ENCODE measurements around the gene LAMP5.
A peak's percentile ranks its signal among the peaks of the same experiment; 100 is the strongest.

The LAMP5 gene

GRCh38 chr20:9514461-9515213 is at the start of gene LAMP5:
Gene LAMP5, plus strand, starts transcription at chr20:9514590. Its CDS starts 263 bp downstream, at chr20:9514853.
- H3K27ac ChIP-seq = no peak within 1 kb of the TSS
- no peak for TF ChIP-seq CTCF (conservative IDR thresholded peaks at IDR 0.05)
- TF ChIP-seq ZFX (IDR thresholded peaks at IDR 0.05) = no peak

DNA sequence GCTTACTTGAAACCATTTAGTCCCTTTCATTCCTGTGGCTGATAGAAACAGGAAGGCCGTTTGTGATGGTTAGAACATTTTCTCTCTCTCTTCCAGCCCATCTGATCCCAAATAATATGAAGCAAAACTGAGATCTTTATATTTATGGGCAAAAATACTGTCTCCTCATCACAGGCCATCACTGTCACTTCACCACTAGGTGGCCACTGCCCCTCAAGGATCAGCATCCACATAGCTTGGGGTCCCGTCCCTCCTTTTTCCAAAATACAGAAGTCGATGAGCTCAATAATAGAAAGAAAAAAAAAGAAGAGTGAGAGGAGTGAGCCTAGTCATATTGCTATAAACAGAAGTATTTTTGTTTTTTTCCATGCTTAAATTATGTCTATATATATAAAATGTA is 46.4 kb upstream of the LAMP5 start:
- H3K27ac ChIP-seq = no peak overlapping the region
- TF ChIP-seq ZFX (IDR thresholded peaks at IDR 0.05) (no peak), CTCF (conservative IDR thresholded peaks at IDR 0.05) (peak; percentile 51)

DNA sequence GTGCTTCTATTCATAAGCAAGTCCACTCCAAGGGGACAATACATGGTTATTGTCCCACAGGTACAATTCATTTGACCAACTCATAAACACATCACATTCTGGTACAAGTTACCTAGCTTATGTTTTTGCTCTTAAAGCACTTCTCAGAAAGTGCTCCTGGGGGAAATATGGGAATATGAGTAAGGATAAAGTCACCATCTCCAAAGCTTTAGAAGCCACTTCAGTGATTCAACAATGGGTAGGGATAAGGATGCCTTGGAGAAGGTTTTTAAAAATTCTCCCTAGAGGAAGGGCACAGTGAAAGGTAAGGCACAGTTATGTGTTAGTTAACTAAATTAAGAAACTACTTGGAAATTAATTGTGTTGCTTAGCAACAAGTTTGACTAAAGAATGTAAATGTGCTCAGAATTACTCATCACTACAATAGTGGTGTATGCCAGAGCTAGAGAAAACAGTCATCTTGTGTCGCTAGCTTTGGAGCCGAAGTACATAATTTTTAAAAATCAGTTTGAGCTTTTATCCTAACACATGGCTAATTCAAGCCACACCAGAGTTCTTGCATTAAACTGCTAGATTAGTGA is 39.5 kb upstream of the LAMP5 start:
- TF ChIP-seq ZFX (IDR thresholded peaks at IDR 0.05) (no peak), CTCF (conservative IDR thresholded peaks at IDR 0.05) (no peak)
- no peak overlapping the region for H3K27ac ChIP-seq

- no peak overlapping the region for H3K27ac ChIP-seq
- TF ChIP-seq CTCF (conservative IDR thresholded peaks at IDR 0.05) (no peak), ZFX (IDR thresholded peaks at IDR 0.05) (no peak)
Measured at GRCh38 chr20:9475456-9475855, 38.9 kb upstream of the LAMP5 start.

GRCh38 chr20:9476174-9476573 is 38.2 kb upstream of the LAMP5 start:
- TF ChIP-seq CTCF (conservative IDR thresholded peaks at IDR 0.05) (no peak), ZFX (IDR thresholded peaks at IDR 0.05) (no peak)
- H3K27ac ChIP-seq = no peak overlapping the region

GRCh38 chr20:9476637-9477036 is 37.8 kb upstream of the LAMP5 start:
- H3K27ac ChIP-seq = no peak overlapping the region
- TF ChIP-seq CTCF (conservative IDR thresholded peaks at IDR 0.05) (no peak), ZFX (IDR thresholded peaks at IDR 0.05) (no peak)

DNA sequence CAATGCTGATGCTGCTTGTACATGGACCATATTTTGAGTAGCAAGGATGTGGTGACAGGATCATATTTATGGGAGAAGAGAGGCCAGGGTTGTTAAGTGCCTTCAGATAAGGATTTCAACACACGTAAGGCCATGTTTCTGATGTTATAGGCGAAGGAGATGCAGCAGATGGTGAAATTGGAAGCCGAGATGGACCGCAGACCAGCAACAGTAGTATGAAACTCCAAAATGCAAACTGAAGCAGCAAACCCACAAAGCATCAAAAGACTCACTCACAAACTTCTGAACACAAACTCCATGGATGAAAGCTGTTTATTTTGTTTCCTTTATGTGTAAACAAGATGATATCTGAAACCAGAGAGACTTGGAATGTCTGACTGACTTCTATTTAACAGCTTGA is 35.6 kb upstream of the LAMP5 start:
- H3K27ac ChIP-seq = no peak overlapping the region

More for the DNA sequence above, 35.6 kb upstream of the LAMP5 start:
- TF ChIP-seq CTCF (conservative IDR thresholded peaks at IDR 0.05) (no peak), ZFX (IDR thresholded peaks at IDR 0.05) (no peak)

Measured in C4-2B (cell line).